HepG2 (cell line): ENCODE data around the gene METTL6. TPM values are rescaled to one million over a fixed set of nuclear protein-coding genes. Genes with fewer than 3 reads are reported as not detected.

Experiments used
- ATAC-seq: fragments of 200-7000 bp; cut with Tn5 transposase; 3 replicates; pipeline ENCODE4 v1.9.1; 2020; ENCODE audit warnings: mild to moderate bottlenecking, moderate library complexity
- BruUV-seq: library from RNA; stranded (reverse); fragments of 400-500 nt; replicated peaks from 2 replicates; lab custom pipeline; 2021; lab: Mats Ljungman, UMichigan
- CTCF ChIA-PET: fragments of 300-600 bp; formaldehyde crosslinking; extraction: SDS; loops from one replicate; lab custom pipeline; 2021; ENCODE audit warnings: low total read pairs, inconsistent platforms, low intra/inter-chr PET ratio; lab: Yijun Ruan, JAX
- POLR2A ChIA-PET: fragments of 350-600 bp; sonication (Branson Sonifier 250); formaldehyde crosslinking; loops from one replicate; lab custom pipeline; 2020; ENCODE audit warnings: antibody characterized with exemption, inconsistent platforms; lab: Yijun Ruan, JAX
- DNase-seq: peaks from one replicate; pipeline ENCODE4 v3.0.0-alpha.2; 2015; ENCODE audit warnings: low spot score
- FAIRE-seq: peaks from 3 replicates; lab custom pipeline; 2011; peaks lifted over from hg19 to GRCh38; lab: Jason Lieb, UNC
- H2AFZ ChIP-seq: one replicate; pipeline ENCODE4 v1.6.1; 2011; ENCODE audit warnings: low read length, inconsistent platforms
- H3K27ac ChIP-seq: fragments of 300-600 bp; 3 replicates; pipeline ENCODE4 v1.8.0; 2011; ENCODE audit warnings: mixed run types, mild to moderate bottlenecking, mixed read lengths, low read length, inconsistent platforms; ENCODE audit not compliant: insufficient read depth; ENCODE audit errors: extremely low read length
- H3K27me3 ChIP-seq, 2 experiments: fragments of 200-600 bp in 1 of 2; 2 replicates in 1 of 2; 3 replicates in 1 of 2; pipeline versions ENCODE4 v1.6.0 to v1.8.0; 2011; ENCODE audit warnings: low read length in 2 of 2, mild to moderate bottlenecking in 2 of 2, moderate library complexity in 2 of 2, inconsistent platforms in 1 of 2; ENCODE audit not compliant: insufficient read depth in 2 of 2, control insufficient read depth in 1 of 2
- H3K36me3 ChIP-seq, 2 experiments: fragments of 200-600 bp in 1 of 2; replicated peaks in 1 of 2; 2 replicates in 1 of 2; 3 replicates in 1 of 2; pipeline versions ENCODE4 v1.5.1 to v1.8.0; 2011; ENCODE audit warnings: low read length in 2 of 2, inconsistent platforms in 1 of 2; ENCODE audit not compliant: insufficient read depth in 2 of 2, control insufficient read depth in 1 of 2
- H3K4me1 ChIP-seq: 2 replicates; pipeline ENCODE4 v1.5.1; 2012; ENCODE audit warnings: low read length, inconsistent platforms; ENCODE audit not compliant: insufficient read depth
- H3K4me2 ChIP-seq: 2 replicates; pipeline ENCODE4 v1.6.0; 2011; ENCODE audit warnings: low read depth, low read length, inconsistent platforms
- H3K4me3 ChIP-seq, 3 experiments: fragments of 200-600 bp in 1 of 3; sonication (generic), shearing (Covaris generic) in 1 of 3; replicated peaks in 1 of 3; 2 replicates each; pipeline ENCODE4 v1.5.1; 2011 to 2016; ENCODE audit warnings: low read length in 3 of 3, inconsistent platforms in 2 of 3, low read depth in 2 of 3, mild to moderate bottlenecking in 2 of 3, control low read depth in 1 of 3, mixed read lengths in 1 of 3; ENCODE audit not compliant: insufficient read depth in 1 of 3
- H3K79me2 ChIP-seq: one replicate; pipeline ENCODE4 v1.6.1; 2011; ENCODE audit warnings: low read length, inconsistent platforms; ENCODE audit not compliant: insufficient read depth
- H3K9ac ChIP-seq: 2 replicates; pipeline ENCODE4 v1.6.0; 2011; ENCODE audit warnings: mild to moderate bottlenecking, low read depth, low read length, inconsistent platforms; ENCODE audit not compliant: insufficient read depth
- H3K9me3 ChIP-seq: 2 replicates; pipeline ENCODE4 v1.5.1; 2012; ENCODE audit warnings: mild to moderate bottlenecking, low read length
- H4K20me1 ChIP-seq: 2 replicates; pipeline ENCODE4 v1.6.0; 2011; ENCODE audit warnings: inconsistent platforms, mild to moderate bottlenecking, low read length, moderate library complexity; ENCODE audit not compliant: insufficient read depth
- PITX1 ChIP-seq: sonication (generic); formaldehyde crosslinking; IDR thresholded peaks from 2 replicates; pipeline ENCODE4 v1.5.1; 2020; ENCODE audit warnings: mild to moderate bottlenecking, missing genetic modification reagents
- RAD21 ChIP-seq: fragments of 450-650 bp; formaldehyde crosslinking; IDR thresholded peaks from 2 replicates; pipeline ENCODE4 v1.5.0; 2020; ENCODE audit warnings: mild to moderate bottlenecking
- STAT5B ChIP-seq: sonication (generic); formaldehyde crosslinking; IDR thresholded peaks from 2 replicates; pipeline ENCODE4 v1.4.0; 2020; ENCODE audit warnings: missing genetic modification reagents
- ZNF589 ChIP-seq: sonication (generic); formaldehyde crosslinking; conservative IDR thresholded peaks from 2 replicates; pipeline ENCODE4 v1.8.0; 2022; ENCODE audit warnings: mild to moderate bottlenecking, moderate library complexity, missing genetic modification reagents
- ZSCAN12 ChIP-seq: sonication (generic); formaldehyde crosslinking; IDR thresholded peaks from 2 replicates; pipeline ENCODE4 v1.9.0; 2021; ENCODE audit warnings: mild to moderate bottlenecking, missing genetic modification reagents
- WGBS: methylation state at CpG from one replicate; pipeline ENCODE4 v1.1.6; 2017; ENCODE audit warnings: low lambda C conversion rate; 5-methylcytosine and 5-hydroxymethylcytosine counted together
- in situ Hi-C: cut with HindIII; loops from 2 replicates; pipeline ENCODE4 v1.10.0; 2017; ENCODE audit warnings: low pct_unique_long_range_greater_than_20kb; ENCODE audit not compliant: extremely low pct_ligation_motif_present
- intact Hi-C: fragments of 100-400 bp; cut with micrococcal nuclease; formaldehyde crosslinking; loops from one replicate; pipeline ENCODE4 v1.10.0; 2022; ENCODE audit not compliant: unreplicated experiment
- polyA plus RNA-seq, 8 experiments: library from polyadenylated mRNA; depleted of rRNA in 3 of 8; stranded (reverse) in 7 of 8; unstranded in 1 of 8; fragments of >200 nt; fragmentation: Illumina TruSeq in 4 of 8; extraction: Trizol in 4 of 8; gene quantifications; 2 replicates each; pipeline versions ENCODE4 v1.2.1 to v1.2.3, GENCODE V29; 2011 to 2016; ENCODE audit warnings: low read depth in 4 of 8, missing spikeins in 1 of 8, mixed read lengths in 1 of 8; ENCODE audit not compliant: insufficient read depth in 1 of 8
- total RNA-seq, 5 experiments: library from RNA; depleted of rRNA; stranded (reverse); fragments of >200 nt; fragmentation: Illumina TruSeq; extraction: Trizol; gene quantifications; 2 replicates each; pipeline ENCODE4 v1.2.3, GENCODE V29; 2016; ENCODE audit warnings: low read depth in 1 of 5
- TF ChIP-seq, protein P1 (sequence below): sonication (generic); formaldehyde crosslinking; IDR thresholded peaks from 2 replicates; pipeline ENCODE4 v1.8.0; 2023; ENCODE audit warnings: mild to moderate bottlenecking, missing genetic modification reagents
- TF ChIP-seq, protein P2 (sequence below): sonication (generic); formaldehyde crosslinking; IDR thresholded peaks from 2 replicates; pipeline ENCODE4 v1.4.0; 2020; ENCODE audit warnings: missing genetic modification reagents

The METTL6 gene
- total and polyA plus RNA-seq, 2 of the 13 experiments (the other 11 are each of a cell fraction or from before 2014, with no cell fraction given) = 17.2 to 29.4 TPM

DNA sequence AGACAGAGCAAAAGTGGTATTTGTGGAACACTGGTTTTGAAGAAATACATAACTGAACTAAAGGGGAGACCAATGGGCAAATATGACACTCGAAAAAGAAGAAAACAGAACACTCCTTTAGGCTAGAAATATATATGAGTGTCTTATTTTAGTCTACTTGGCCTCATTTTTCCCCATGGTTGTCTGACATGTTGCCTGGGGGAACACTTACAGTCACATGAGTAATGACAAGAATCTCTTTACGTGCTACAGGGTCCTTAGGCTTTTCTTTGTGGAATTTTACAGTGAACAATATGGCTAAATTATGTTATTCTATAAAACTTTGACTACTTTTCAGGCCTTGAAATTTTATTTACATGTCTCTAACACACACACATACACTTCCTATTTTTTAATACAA lies 17.6 kb downstream of the METTL6 start:
- POLR2A ChIA-PET = no interaction called here
- no peak overlapping the region for H2AFZ ChIP-seq
- no peaks in the 10 kb centered on the region for H3K9me3 ChIP-seq
- no peak for ATAC-seq
- peaks cover 8 to 31% of the 10 kb centered on the region in 2 experiments; a peak in 4 of 5 replicates for H3K36me3 ChIP-seq
- DNase-seq = no peak
- H3K4me1 ChIP-seq = no peaks in the 10 kb centered on the region
- FAIRE-seq = no peak
- no TSS peak for BruUV-seq
- TF ChIP-seq PITX1 (CRISPR knock-in tag) (no peak), RAD21 (CRISPR knock-in tag) (no peak), ZNF589 (no peak), ZSCAN12 (no peak), STAT5B (no peak)
- TF ChIP-seq, protein P1, sequence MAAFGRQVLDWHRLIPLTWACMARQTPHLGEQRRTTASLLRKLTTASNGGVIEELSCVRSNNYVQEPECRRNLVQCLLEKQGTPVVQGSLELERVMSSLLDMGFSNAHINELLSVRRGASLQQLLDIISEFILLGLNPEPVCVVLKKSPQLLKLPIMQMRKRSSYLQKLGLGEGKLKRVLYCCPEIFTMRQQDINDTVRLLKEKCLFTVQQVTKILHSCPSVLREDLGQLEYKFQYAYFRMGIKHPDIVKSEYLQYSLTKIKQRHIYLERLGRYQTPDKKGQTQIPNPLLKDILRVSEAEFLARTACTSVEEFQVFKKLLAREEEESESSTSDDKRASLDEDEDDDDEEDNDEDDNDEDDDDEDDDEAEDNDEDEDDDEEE = no peak
- TF ChIP-seq, protein P2, sequence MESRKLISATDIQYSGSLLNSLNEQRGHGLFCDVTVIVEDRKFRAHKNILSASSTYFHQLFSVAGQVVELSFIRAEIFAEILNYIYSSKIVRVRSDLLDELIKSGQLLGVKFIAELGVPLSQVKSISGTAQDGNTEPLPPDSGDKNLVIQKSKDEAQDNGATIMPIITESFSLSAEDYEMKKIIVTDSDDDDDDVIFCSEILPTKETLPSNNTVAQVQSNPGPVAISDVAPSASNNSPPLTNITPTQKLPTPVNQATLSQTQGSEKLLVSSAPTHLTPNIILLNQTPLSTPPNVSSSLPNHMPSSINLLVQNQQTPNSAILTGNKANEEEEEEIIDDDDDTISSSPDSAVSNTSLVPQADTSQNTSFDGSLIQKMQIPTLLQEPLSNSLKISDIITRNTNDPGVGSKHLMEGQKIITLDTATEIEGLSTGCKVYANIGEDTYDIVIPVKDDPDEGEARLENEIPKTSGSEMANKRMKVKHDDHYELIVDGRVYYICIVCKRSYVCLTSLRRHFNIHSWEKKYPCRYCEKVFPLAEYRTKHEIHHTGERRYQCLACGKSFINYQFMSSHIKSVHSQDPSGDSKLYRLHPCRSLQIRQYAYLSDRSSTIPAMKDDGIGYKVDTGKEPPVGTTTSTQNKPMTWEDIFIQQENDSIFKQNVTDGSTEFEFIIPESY (CRISPR knock-in tag) = no peak
- TF ChIP-seq, all 625 proteins: peak for 0
- CTCF ChIA-PET = no interaction called here
- Histone ChIP-seq H4K20me1 (no peaks in the 10 kb centered on the region), H3K4me2 (no peak overlapping the region), H3K27me3 (no peaks in the 10 kb centered on the region; a peak in 1 of 5 replicates), H3K79me2 (no peaks in the 10 kb centered on the region), H3K9ac (no peak overlapping the region), H3K4me3 (no peak overlapping the region), H3K27ac (no peak overlapping the region)
- intact Hi-C loops (loop anchor here (5.0 to 10.0 kb wide), 2 partner anchors 205 to 302 kb away; partner anchors contain the start of gene CAPN7), in situ Hi-C loops (loop anchor here (10.0 kb wide), 2 partner anchors 205 to 305 kb away; partner anchors contain the start of gene CAPN7)
- 93% methylated on average over 2 of the region's 2 CpGs for WGBS
